ENCODE measurements around the gene VILL. TPM values are rescaled to one million over a fixed set of nuclear protein-coding genes. Genes with fewer than 3 reads are reported as not detected.

Gene VILL
- total RNA-seq, 1 donor from 2014 or later: 3.2 TPM

DNA sequence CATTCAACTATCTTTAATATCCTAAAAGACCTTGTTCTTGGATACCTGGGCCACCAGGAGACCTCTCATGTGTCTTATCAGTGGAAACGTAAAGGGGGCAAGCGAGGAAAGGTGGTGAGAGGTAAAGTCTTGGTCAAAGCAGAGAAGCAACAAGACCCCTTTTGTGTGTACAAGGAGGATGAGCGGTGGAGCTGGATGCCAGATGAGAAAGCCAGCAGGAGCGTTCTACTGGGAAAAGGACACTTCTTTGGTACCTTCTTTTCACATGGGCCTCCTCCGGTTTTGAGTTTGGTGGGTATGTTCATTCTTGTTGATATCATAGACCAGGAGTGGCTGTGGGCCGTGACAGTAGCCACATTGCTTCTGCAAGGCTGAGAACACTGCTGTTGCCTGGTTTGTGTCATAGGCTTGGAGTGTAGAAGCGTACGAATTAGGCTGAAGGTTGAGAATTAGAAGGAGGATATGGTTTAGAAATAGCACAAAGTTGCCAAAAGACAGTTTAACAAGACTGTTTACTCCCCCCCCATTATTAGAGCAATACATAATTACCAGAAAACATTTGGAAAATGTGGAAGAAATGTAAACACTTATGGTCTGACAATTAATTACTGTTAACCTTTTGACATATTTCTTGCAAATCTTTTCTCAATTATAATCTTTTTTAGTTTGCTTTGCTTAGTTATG, 46.8 kb upstream of the VILL start:
- no peaks in the 10 kb centered on the region for H3K36me3 Mint-ChIP-seq (ENCODE audit: unreplicated experiment)
- no peak overlapping the region for H3K27ac Mint-ChIP-seq (ENCODE audit: unreplicated experiment)
- H3K9me3 Mint-ChIP-seq (ENCODE audit: unreplicated experiment): no peaks in the 10 kb centered on the region
- DNase-seq: no peak
- no peaks in the 10 kb centered on the region for H3K27me3 Mint-ChIP-seq (ENCODE audit: unreplicated experiment)
- H3K4me1 Mint-ChIP-seq (ENCODE audit: low read depth, unreplicated experiment): peaks cover 7% of the 10 kb centered on the region
- TF ChIP-seq CTCF (IDR thresholded peaks at IDR 0.05; ENCODE audit: partially characterized antibody, unreplicated experiment): no peak
- H3K4me3 Mint-ChIP-seq (ENCODE audit: unreplicated experiment): no peak overlapping the region

GRCh38 chr3:37944391-37944842, 46.2 kb upstream of the VILL start:
- Mint-ChIP-seq H3K36me3 (ENCODE audit: unreplicated experiment) (no peaks in the 10 kb centered on the region), H3K27ac (ENCODE audit: unreplicated experiment) (no peak overlapping the region), H3K27me3 (ENCODE audit: unreplicated experiment) (no peaks in the 10 kb centered on the region), H3K4me3 (ENCODE audit: unreplicated experiment) (no peak overlapping the region), H3K4me1 (ENCODE audit: low read depth, unreplicated experiment) (peaks cover 7% of the 10 kb centered on the region), H3K9me3 (ENCODE audit: unreplicated experiment) (no peaks in the 10 kb centered on the region)
- no peak for DNase-seq
- TF ChIP-seq CTCF (IDR thresholded peaks at IDR 0.05; ENCODE audit: partially characterized antibody, unreplicated experiment): no peak

DNA sequence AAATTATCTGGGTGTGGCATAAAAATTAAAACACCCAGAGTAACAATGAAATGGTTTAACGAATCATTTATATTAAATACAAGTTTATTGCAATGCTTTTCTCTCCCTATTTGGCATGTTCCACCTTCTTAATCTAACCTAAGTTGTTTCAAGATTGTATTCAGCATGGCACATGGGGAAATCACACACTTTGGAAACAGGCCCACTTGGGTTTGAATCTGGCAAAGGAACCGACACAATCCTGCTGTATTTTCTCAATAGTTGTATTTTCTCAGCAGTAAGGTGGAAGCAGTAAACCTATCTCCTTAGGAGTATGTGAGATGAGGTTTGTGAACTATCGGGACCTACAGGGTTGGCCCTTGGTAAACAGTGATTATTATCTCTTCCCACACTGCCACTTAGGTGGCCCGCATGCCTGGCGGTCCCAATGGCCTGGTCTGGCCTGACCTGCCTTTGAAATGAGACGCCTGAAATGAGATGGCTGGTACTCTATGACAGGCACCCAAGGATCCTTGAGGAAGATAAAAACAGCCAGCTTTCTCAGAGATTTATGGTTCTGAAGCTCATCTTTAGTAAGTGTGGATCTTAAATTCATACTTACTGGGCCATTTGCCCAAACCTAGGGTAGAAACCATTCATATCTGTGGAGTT, 45.3 kb upstream of the VILL start:
- DNase-seq: no peak
- Mint-ChIP-seq H3K9me3 (ENCODE audit: unreplicated experiment) (no peaks in the 10 kb centered on the region), H3K4me1 (ENCODE audit: low read depth, unreplicated experiment) (peaks cover 10% of the 10 kb centered on the region), H3K27ac (ENCODE audit: unreplicated experiment) (no peak overlapping the region), H3K27me3 (ENCODE audit: unreplicated experiment) (no peaks in the 10 kb centered on the region), H3K36me3 (ENCODE audit: unreplicated experiment) (no peaks in the 10 kb centered on the region), H3K4me3 (ENCODE audit: unreplicated experiment) (no peak overlapping the region)
- TF ChIP-seq CTCF (IDR thresholded peaks at IDR 0.05; ENCODE audit: partially characterized antibody, unreplicated experiment): no peak

DNA sequence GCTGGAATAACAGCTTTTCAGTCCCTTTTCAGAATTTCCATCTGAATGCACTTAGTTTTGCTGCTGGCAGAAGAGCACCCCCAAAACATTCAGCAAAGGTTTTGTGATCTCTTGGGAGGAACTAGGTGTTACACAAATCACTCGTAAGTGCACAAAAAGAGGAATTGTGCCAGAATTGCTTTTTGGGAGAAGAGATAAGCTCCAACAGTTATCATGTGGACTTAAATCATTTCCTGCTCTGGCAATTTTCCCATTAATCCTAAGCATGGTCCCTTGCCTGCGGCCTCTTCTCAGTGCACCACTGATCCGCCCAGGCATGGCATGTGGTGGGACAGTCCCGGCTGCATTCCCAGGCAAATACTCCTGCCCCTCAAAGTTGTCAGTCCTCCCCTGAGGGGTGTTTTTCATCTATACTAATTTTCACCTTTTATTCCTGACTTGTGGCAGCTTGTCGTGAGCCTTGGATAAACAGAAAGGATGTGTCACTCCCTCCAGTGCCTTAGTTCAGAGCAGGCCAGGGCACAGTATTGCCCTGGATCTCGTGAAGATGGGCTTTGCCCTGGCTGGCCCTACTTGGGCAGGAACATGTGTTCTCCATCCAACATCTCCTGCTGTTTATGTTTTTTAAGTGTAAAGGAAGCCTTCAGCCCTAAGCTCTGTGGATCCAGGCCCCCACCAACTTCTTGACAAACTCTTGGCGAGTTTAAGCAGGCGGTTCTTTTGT, 44.6 kb upstream of the VILL start:
- Mint-ChIP-seq H3K4me3 (ENCODE audit: unreplicated experiment) (no peak overlapping the region), H3K36me3 (ENCODE audit: unreplicated experiment) (no peaks in the 10 kb centered on the region)
- DNase-seq: no peak

More for the DNA sequence above, 44.6 kb upstream of the VILL start:
- no peaks in the 10 kb centered on the region for H3K9me3 Mint-ChIP-seq (ENCODE audit: unreplicated experiment)
- no peaks in the 10 kb centered on the region for H3K27me3 Mint-ChIP-seq (ENCODE audit: unreplicated experiment)
- TF ChIP-seq CTCF (IDR thresholded peaks at IDR 0.05; ENCODE audit: partially characterized antibody, unreplicated experiment): no peak
- H3K4me1 Mint-ChIP-seq (ENCODE audit: low read depth, unreplicated experiment): peaks cover 10% of the 10 kb centered on the region
- H3K27ac Mint-ChIP-seq (ENCODE audit: unreplicated experiment): no peak overlapping the region

Measured in glutamatergic neuron (in vitro differentiated cells).